Lower leg skin (tissue), 3 donors: ENCODE data around the gene NLRP3.

Source experiments
- POLR2A ChIP-seq, 2 donors: fragments of 450-650 bp; IDR thresholded peaks; one replicate each; pipeline ENCODE4 v1.6.1; 2016 to 2017; ENCODE audit warnings: antibody characterized with exemption in 2 of 2, mild to moderate bottlenecking in 1 of 2, moderate library complexity in 1 of 2
- TF ChIP-seq, protein P1 (sequence below), 3 donors: fragments of 450-650 bp; IDR thresholded peaks; one replicate each; pipeline ENCODE4 v1.5.1; 2016; ENCODE audit warnings: antibody characterized with exemption in 3 of 3, mild to moderate bottlenecking in 3 of 3, moderate library complexity in 2 of 3

DNA sequence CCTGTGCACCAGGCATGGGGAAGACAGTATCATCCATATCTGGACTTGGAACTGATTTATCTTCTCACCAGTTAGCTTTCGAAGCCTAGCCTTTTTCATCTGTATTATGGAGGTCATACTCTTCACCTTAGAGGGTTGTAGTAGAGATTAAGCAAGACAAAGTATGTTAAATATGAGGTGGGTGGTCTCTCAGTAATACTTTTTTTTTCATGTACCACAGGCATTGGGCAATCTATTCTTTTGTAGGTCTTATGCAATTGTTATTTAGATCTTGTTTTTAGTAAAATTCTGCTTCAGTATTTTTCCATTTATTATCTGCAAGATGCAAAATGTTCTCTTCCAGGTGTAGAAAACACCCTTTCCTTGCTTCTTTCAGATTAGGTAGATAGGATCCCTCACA, 77.1 kb downstream of the NLRP3 start:
- TF ChIP-seq, protein P1, sequence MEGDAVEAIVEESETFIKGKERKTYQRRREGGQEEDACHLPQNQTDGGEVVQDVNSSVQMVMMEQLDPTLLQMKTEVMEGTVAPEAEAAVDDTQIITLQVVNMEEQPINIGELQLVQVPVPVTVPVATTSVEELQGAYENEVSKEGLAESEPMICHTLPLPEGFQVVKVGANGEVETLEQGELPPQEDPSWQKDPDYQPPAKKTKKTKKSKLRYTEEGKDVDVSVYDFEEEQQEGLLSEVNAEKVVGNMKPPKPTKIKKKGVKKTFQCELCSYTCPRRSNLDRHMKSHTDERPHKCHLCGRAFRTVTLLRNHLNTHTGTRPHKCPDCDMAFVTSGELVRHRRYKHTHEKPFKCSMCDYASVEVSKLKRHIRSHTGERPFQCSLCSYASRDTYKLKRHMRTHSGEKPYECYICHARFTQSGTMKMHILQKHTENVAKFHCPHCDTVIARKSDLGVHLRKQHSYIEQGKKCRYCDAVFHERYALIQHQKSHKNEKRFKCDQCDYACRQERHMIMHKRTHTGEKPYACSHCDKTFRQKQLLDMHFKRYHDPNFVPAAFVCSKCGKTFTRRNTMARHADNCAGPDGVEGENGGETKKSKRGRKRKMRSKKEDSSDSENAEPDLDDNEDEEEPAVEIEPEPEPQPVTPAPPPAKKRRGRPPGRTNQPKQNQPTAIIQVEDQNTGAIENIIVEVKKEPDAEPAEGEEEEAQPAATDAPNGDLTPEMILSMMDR (IDR thresholded peaks at IDR 0.05), result no peak
- TF ChIP-seq POLR2A (IDR thresholded peaks at IDR 0.05), result no peak
